ENCODE measurements around the gene ATP1B4. TPM values are rescaled to one million over a fixed set of nuclear protein-coding genes. Genes with fewer than 3 reads are reported as not detected.

Gene ATP1B4
- polyA plus RNA-seq, 1 donor (not counting 4 experiments of a cell fraction or from before 2014, with no cell fraction given) = not detected

DNA sequence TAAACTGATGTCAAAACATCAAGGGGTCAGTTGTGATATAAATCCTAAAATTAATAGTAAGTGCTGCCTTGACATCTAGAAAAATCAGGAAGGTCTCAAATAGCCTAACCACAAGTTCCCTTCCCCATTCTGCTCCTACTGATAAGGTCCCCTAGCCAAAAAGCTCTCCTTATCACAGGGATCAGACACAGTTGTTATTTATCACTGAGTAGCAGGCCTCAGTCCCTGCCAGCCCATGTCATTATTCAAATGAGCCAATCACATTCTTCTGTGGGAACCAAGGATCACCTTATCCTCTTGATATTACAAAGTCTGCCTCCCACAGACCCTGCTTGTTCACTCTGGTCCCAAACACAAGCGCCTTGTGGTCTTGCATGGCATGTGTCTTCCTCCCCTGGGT is 27.3 kb upstream of the ATP1B4 start:
- Histone ChIP-seq H2AFZ (ENCODE audit: control insufficient read depth, low read length) (no peak overlapping the region), H3K4me1 (ENCODE audit: control insufficient read depth, extremely low read depth, insufficient read depth, low read length) (no peaks in the 10 kb centered on the region), H3K4me2 (ENCODE audit: control insufficient read depth, extremely low read depth, insufficient read depth, low read depth, low read length) (no peak overlapping the region), H3K79me2 (ENCODE audit: control insufficient read depth, insufficient read depth, low read length) (no peaks in the 10 kb centered on the region), H3K9me1 (ENCODE audit: control insufficient read depth, extremely low read depth, insufficient read depth, low read length) (no peaks in the 10 kb centered on the region), H3K9ac (ENCODE audit: control insufficient read depth, extremely low read depth, insufficient read depth, low read length) (no peak overlapping the region), H3K9me3 (ENCODE audit: control insufficient read depth, low read depth, low read length) (no peaks in the 10 kb centered on the region), H3K36me3 (ENCODE audit: control insufficient read depth in 2 of 2, extremely low read depth in 1 of 2, insufficient read depth in 2 of 2, low read length in 2 of 2) (no peaks in the 10 kb centered on the region), H3K4me3 (ENCODE audit: control insufficient read depth in 2 of 3, extremely low read depth in 1 of 3, insufficient read depth in 2 of 3, low read depth in 1 of 3, low read length in 3 of 3) (no peak overlapping the region), H4K20me1 (ENCODE audit: control insufficient read depth, extremely low read depth, insufficient read depth, low read length) (no peaks in the 10 kb centered on the region), H3K27ac (ENCODE audit: control insufficient read depth, insufficient read depth, low read length) (no peak overlapping the region), H3K27me3 (ENCODE audit: control insufficient read depth, extremely low read depth, insufficient read depth, low read length) (no peaks in the 10 kb centered on the region)
- dilution Hi-C loops (cut with MboI; ENCODE audit: extremely low pct_ligation_motif_present, low sequenced_read_pairs) = no loop called here
- no peak for TF ChIP-seq EZH2 (IDR thresholded peaks at IDR 0.05; ENCODE audit: low read length)
- TF ChIP-seq, protein P1, sequence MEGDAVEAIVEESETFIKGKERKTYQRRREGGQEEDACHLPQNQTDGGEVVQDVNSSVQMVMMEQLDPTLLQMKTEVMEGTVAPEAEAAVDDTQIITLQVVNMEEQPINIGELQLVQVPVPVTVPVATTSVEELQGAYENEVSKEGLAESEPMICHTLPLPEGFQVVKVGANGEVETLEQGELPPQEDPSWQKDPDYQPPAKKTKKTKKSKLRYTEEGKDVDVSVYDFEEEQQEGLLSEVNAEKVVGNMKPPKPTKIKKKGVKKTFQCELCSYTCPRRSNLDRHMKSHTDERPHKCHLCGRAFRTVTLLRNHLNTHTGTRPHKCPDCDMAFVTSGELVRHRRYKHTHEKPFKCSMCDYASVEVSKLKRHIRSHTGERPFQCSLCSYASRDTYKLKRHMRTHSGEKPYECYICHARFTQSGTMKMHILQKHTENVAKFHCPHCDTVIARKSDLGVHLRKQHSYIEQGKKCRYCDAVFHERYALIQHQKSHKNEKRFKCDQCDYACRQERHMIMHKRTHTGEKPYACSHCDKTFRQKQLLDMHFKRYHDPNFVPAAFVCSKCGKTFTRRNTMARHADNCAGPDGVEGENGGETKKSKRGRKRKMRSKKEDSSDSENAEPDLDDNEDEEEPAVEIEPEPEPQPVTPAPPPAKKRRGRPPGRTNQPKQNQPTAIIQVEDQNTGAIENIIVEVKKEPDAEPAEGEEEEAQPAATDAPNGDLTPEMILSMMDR (optimal IDR thresholded peaks at IDR 0.05 in 1 of 3, IDR thresholded peaks at IDR 0.05 in 1 of 3, conservative IDR thresholded peaks at IDR 0.05 in 1 of 3; ENCODE audit: extremely low read depth in 1 of 3, insufficient read depth in 2 of 3, low read length in 3 of 3) = no peak
- no peak for FAIRE-seq
- DNase-seq (ENCODE audit: low read depth, low spot score) = no peak

DNA sequence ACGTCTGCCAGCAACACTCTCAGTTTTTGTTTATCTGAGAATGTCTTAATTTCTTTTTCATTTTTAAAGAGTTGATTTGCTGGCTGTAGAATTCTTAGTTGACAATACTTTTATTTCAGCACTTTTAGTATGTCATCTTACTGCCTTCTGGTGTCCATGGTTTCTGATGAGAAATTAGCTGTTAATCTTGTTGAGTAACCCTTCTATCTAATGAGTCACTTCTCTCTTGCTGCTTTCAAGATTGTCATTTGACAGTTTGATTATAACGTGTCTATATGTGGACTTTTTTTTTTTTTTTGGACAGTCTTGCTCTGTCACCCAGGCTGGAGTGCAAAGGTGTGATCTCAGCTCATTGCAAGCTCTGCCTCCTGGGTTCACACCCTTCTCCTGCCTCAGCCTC is 26.6 kb upstream of the ATP1B4 start:
- Histone ChIP-seq H3K4me1 (ENCODE audit: control insufficient read depth, extremely low read depth, insufficient read depth, low read length) (no peaks in the 10 kb centered on the region), H3K9me3 (ENCODE audit: control insufficient read depth, low read depth, low read length) (no peaks in the 10 kb centered on the region), H3K9me1 (ENCODE audit: control insufficient read depth, extremely low read depth, insufficient read depth, low read length) (no peaks in the 10 kb centered on the region), H3K27ac (ENCODE audit: control insufficient read depth, insufficient read depth, low read length) (no peak overlapping the region), H3K4me3 (ENCODE audit: control insufficient read depth in 2 of 3, extremely low read depth in 1 of 3, insufficient read depth in 2 of 3, low read depth in 1 of 3, low read length in 3 of 3) (no peak overlapping the region), H3K9ac (ENCODE audit: control insufficient read depth, extremely low read depth, insufficient read depth, low read length) (no peak overlapping the region), H4K20me1 (ENCODE audit: control insufficient read depth, extremely low read depth, insufficient read depth, low read length) (no peaks in the 10 kb centered on the region), H3K27me3 (ENCODE audit: control insufficient read depth, extremely low read depth, insufficient read depth, low read length) (no peaks in the 10 kb centered on the region), H3K36me3 (ENCODE audit: control insufficient read depth in 2 of 2, extremely low read depth in 1 of 2, insufficient read depth in 2 of 2, low read length in 2 of 2) (no peaks in the 10 kb centered on the region), H2AFZ (ENCODE audit: control insufficient read depth, low read length) (no peak overlapping the region), H3K79me2 (ENCODE audit: control insufficient read depth, insufficient read depth, low read length) (no peaks in the 10 kb centered on the region), H3K4me2 (ENCODE audit: control insufficient read depth, extremely low read depth, insufficient read depth, low read depth, low read length) (no peak overlapping the region)
- FAIRE-seq (no peak), DNase-seq (ENCODE audit: low read depth, low spot score) (no peak)
- TF ChIP-seq, protein P1 (optimal IDR thresholded peaks at IDR 0.05 in 1 of 3, IDR thresholded peaks at IDR 0.05 in 1 of 3, conservative IDR thresholded peaks at IDR 0.05 in 1 of 3; ENCODE audit: extremely low read depth in 1 of 3, insufficient read depth in 2 of 3, low read length in 3 of 3) = no peak
- TF ChIP-seq EZH2 (IDR thresholded peaks at IDR 0.05; ENCODE audit: low read length) = no peak
- dilution Hi-C loops (cut with MboI; ENCODE audit: extremely low pct_ligation_motif_present, low sequenced_read_pairs) = no loop called here

Measured in keratinocyte (primary cell).